Forelimb muscle (tissue), 1 donor: ENCODE data around the gene GNG2. TPM values are rescaled to one million over a fixed set of nuclear protein-coding genes. Genes with fewer than 3 reads are reported as not detected.

ENCODE experiments used
- DNase-seq: peaks from one replicate; pipeline ENCODE4 v3.0.0-alpha.2; 2013; ENCODE audit warnings: low read depth
- polyA plus RNA-seq: library from polyadenylated mRNA; unstranded; fragments of 120-200 nt; gene quantifications from one replicate; pipeline ENCODE4 v1.2.1, GENCODE V29; 2013; ENCODE audit not compliant: insufficient read length

Gene GNG2
- 41.1 TPM for polyA plus RNA-seq

DNA sequence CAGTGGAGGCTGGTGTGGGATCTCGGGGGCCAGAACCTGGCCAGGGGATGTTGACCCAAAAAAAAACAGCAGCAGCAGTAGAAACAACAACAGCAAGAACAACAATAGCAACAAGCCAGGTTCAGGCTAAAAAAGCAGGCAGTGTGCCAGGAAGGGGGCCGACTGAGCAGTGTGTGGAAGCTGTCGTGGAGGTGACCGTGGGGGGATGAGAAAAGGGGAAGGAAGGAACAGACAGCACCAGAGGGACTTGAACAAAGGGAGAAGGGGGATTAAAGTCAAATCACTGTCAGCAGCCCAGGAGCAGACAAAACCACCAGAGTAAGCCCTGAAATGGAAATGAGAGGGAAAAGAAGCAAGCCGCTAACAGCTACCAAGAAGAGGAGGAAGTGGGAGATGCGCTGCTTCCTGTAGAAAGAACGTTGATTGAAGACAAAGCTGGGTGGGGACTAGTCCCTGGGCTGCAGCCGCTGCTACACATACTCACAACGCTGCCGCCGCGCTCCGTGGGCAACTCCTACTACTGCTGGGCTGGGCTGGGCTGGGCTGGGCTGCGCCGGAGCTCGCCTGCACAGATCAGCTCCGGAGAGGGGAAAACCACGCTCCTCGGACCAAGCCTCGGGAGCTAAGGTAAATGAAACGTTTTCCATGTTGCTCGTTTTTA lies at the start of gene GNG2:
Gene GNG2 (plus strand): TSS at position 449 of the 661 bp plus-strand sequence. CDS start 90,067 bp downstream, outside the sequence.
- no peak for DNase-seq

- DNase-seq: no peak
Measured at GRCh38 chr14:51811706-51812105, 48.7 kb upstream of the GNG2 start.

DNA sequence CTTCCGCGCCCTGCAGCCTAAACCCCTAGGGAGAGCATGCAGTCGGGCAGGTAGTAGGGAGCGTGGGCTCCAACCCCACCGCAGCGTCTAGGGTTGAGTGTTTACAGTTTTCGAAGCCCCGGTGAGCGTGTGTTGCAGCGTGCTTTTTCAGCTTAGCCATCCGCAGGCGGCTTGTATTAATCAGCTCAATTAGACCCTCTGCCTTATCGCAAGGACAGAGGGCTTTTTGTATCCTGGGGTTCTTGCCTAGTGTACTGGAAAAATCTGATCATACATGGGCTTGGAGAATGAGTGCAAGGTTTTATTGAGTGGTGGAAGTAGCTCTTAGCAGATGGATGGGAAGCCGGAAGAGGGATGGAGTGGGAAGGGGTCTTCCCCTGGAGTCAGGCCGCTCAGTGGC lies 44.4 kb upstream of the GNG2 start:
- DNase-seq: no peak

GRCh38 chr14:51817326-51817725 lies 43.1 kb upstream of the GNG2 start:
- no peak for DNase-seq

- DNase-seq: no peak
Measured at GRCh38 chr14:51818748-51819380, 41.5 kb upstream of the GNG2 start.

DNA sequence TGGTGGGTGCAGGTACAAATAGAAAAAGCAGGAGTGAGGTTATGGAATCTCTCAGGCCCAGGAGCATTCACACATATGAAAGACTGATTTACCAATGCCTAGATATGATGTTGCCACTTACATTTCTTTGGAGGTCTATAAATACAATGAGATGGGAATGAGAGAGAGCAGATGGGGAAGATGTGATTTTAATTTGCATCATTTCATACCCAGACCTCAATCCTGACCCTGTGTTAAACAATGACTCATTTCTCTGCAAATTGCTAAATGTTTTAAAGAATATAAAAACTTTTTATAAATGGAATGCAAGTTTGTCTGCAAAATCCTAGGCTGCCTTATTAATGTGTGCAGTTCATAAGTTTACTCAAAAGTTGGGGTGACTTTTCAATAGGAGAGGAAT lies 38.6 kb upstream of the GNG2 start:
- DNase-seq: no peak

DNA sequence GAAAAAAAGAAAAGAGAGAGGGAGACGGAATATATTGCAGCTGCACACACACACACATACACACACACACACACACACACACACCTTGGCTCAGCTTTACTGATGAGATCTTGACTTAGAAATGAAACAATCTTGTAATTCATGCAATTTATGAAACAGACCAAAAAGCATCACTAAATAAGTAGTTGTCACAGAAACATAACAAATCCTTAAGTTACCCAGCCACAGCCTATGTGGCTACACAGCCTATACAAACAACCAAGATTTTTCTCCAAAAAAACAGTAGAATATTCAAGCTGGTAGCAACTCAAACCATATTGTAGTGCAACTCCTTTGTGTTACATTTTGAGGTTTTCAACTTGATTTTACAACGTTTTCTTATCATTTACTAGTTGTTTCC lies 37.9 kb upstream of the GNG2 start:
- DNase-seq: no peak

- DNase-seq: no peak
Measured at GRCh38 chr14:51823706-51824105, 36.7 kb upstream of the GNG2 start.

DNA sequence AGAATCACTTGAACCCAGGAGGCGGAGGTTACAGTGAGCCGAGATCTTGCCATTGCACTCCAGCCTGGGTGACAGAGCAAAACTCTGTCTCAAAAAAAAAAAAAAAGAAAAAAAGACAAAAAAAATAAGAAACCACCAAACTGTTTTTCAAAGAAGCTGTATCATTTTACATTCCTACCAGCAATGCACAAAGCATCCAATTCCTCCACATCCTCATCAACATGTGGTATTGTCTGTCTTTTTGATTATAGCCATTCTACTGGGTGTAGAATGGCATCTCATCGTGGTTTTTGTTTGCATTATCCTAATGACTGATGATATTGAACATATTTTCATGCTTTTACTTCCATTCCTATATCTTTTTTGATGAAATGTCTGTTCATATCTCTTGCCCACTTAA lies 36.2 kb upstream of the GNG2 start:
- no peak for DNase-seq

- no peak for DNase-seq
Measured at GRCh38 chr14:51825926-51826325, 34.5 kb upstream of the GNG2 start.

DNA sequence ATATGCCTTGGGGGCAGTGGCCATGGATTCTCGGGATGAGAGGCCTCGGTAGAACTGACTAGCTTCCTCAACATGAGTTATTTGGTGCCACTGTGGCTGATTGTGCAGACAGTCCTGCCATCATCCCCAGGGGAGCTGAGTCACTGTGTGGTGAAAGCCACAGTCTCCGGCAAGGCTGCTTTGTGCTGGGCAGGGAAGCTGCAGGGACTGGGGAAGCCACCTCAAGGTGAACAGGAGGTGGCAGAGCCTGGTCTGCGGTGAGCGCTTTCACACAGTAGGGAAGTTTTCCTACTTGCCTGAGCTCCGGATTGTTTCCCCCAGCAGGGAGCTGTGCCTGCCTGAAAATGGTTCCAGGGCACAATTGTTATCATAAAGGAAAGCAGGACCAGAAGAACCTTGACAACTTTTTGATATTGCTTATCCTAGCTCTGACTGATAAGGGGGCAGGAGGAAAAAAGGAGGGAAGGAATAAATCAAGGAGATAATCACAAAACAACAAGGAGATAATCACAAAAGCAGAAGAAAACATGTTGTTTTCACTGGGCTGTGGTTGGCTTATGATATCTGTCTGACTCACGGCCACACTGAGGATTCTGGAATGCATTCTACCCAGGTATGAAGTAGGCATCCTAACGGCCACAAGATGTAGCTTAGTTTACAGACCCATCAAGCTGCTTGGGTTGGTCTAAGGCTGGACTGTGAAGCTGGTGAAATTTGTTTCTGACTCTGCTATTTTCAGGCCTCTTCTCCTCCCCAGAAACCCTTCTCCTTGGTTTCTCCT lies 32.2 kb upstream of the GNG2 start:
- no peak for DNase-seq

GRCh38 chr14:51834240-51834639 lies 26.2 kb upstream of the GNG2 start:
- no peak for DNase-seq

DNA sequence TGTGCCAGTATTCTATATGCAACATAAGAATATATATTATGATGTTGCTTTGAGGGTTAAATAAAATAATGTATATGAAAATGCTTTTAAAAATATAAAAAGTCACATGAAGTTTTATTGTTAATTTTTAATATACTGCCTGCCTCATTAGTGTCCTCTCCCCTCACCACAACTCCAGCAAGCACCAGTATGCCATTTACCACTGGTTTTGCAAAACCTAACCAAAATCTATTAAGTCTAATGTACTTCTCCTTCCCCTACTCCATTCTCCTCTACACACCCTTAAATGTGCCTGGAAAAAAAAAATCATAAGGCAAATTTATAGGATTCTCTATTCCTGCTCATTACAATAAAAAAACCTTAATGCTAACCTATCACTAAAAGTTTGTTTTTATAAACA lies 24.0 kb upstream of the GNG2 start:
- DNase-seq: no peak

DNA sequence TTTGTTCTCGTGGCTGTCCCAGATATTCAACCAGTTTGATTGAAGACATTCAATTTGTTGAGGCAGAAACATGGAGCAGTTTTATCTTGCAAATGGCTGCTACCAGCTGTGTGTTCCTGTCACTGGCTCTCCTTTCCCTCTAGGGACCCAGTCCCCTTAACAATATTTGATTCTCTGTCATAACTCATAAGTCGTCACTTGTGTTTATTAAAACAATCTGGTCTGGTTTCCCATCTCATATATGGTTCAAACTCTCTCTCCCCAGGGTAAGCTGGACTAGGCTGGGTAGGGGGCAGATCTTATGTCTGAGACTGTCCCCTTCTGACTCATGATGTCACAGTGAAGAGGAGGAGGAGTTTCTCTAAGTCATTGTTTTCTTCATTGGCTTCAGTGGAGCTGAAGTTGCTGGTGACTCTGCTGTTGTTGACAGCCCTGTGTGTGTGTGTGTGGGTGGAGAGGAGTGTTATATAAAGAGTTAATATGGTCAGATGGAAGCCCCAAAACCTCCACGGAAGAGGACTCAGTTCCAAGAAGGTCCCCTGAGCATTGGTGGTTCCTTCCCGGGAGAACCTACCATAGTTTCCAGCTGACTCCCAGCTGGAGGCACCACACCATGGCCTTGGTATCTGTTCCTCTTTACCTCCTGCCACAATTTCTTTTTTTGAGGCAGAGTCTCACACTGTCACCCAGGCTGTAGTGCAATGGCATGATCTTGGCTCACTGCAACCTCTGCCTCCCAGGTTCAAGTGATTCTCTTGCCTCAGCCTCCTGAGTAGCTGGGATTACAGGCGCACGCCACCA lies 16.1 kb upstream of the GNG2 start:
- no peak for DNase-seq

DNA sequence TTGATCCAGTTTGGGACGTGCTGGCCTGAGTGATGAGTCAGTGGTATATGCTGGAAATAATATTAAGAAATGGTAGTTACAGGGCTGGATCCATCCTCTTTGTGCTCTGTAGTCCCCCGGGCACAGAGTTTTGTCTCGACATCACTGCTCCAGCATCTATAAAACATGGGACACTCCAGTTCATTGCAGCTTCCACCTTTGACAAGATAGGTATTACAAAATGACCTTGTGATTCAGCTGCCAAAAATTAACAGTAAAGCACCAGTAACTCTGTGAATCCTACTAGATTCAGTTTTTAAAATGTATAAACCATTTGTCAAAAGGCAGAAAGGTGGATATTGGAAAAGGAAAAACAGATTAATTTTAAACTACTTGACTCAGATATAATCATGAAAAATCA lies 14.6 kb upstream of the GNG2 start:
- no peak for DNase-seq

- no peak for DNase-seq
Measured at GRCh38 chr14:51846631-51847488, 13.6 kb upstream of the GNG2 start.

DNA sequence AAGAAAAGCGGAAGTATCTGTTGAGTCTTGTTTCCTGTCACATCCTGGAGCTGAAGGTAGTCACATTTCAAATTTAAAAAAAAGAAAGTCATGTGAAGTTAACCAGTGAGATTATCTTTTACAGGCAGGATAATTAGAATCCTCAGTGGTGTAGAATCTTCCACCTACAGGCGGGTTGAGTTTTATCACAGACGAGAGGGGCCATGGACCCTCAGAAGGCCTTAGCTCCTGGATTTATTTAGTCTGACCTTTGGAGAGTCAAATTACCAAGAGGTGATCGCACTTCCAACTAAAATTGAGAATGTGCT lies 13.0 kb upstream of the GNG2 start:
- no peak for DNase-seq

GRCh38 chr14:51848120-51848519 lies 12.3 kb upstream of the GNG2 start:
- no peak for DNase-seq

- DNase-seq: no peak
Measured at GRCh38 chr14:51849097-51849496, 11.3 kb upstream of the GNG2 start.

GRCh38 chr14:51850651-51851050 lies 9.8 kb upstream of the GNG2 start:
- no peak for DNase-seq

DNA sequence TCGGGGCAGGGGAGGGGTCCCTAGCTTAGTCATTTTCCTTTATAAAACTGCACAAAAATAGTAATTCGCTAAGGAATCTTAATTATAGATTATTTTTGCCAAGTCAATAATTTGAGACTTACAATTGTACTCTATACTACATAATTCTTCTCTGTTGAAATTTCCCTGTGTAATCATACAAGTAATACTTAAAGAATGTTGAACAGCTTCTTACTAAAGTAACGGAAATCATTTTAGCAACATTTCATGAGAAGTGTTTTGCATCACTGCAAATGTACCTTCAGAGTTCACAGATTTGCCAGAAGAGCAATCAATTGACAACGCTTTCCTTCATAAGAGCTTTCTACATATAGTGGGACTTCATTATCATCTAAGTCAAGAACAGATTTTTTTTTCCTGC lies 7.9 kb upstream of the GNG2 start:
- DNase-seq: no peak
